Adrenal gland (tissue), 5 donors: ENCODE data around the gene ADAMTS17.

Experiments used
- CTCF ChIP-seq, 6 experiments: fragments of 450-650 bp in 4 of 6; fragments of 200-600 bp in 2 of 6; sonication (generic) in 1 of 6; IDR thresholded peaks; 1 replicate in 5 of 6; 2 replicates in 1 of 6; pipeline versions ENCODE4 v1.5.1 to v1.8.0; 2016 to 2021; ENCODE audit warnings: antibody characterized with exemption in 6 of 6, mild to moderate bottlenecking in 2 of 6, moderate library complexity in 1 of 6
- POLR2A ChIP-seq, 2 donors: fragments of 450-650 bp; IDR thresholded peaks; one replicate each; pipeline ENCODE4 v1.6.1; 2017; ENCODE audit warnings: antibody characterized with exemption in 2 of 2, mild to moderate bottlenecking in 2 of 2, moderate library complexity in 1 of 2
- donor health status: DM: no; HTN: no; CAD: no.

GRCh38 chr15:100330629-100331215, 11.1 kb downstream of the ADAMTS17 start:
- TF ChIP-seq CTCF (IDR thresholded peaks at IDR 0.05) (no peak), POLR2A (IDR thresholded peaks at IDR 0.05) (no peak)
